Suprapubic skin (tissue), 4 donors: ENCODE data around the gene LRBA. TPM values are rescaled to one million over a fixed set of nuclear protein-coding genes. Genes with fewer than 3 reads are reported as not detected.

Experiments used
- DNase-seq, 2 donors: peaks; one replicate each; pipeline ENCODE4 v3.0.0-alpha.2; 2019; ENCODE audit warnings: low spot score in 2 of 2
- H3K27ac ChIP-seq: fragments of 200-600 bp; sonication (generic); one replicate; pipeline ENCODE4 v1.5.1; 2019
- H3K27me3 ChIP-seq: fragments of 200-600 bp; sonication (generic); one replicate; pipeline ENCODE4 v1.5.1; 2019
- H3K36me3 ChIP-seq: fragments of 200-600 bp; sonication (generic); one replicate; pipeline ENCODE4 v1.5.1; 2019
- H3K4me1 ChIP-seq: fragments of 200-600 bp; sonication (generic); one replicate; pipeline ENCODE4 v1.5.1; 2019
- H3K4me3 ChIP-seq: fragments of 200-600 bp; sonication (generic); one replicate; pipeline ENCODE4 v1.5.1; 2019; ENCODE audit warnings: mild to moderate bottlenecking
- H3K9me3 ChIP-seq: fragments of 200-600 bp; sonication (generic); one replicate; pipeline ENCODE4 v1.5.1; 2019
- EP300 ChIP-seq: sonication (generic); formaldehyde crosslinking; IDR thresholded peaks from one replicate; pipeline ENCODE4 v1.6.1; 2017; ENCODE audit warnings: antibody characterized with exemption
- POLR2A ChIP-seq, 2 donors: fragments of 450-650 bp; IDR thresholded peaks; one replicate each; pipeline ENCODE4 v1.6.1; 2017; ENCODE audit warnings: antibody characterized with exemption in 2 of 2, mild to moderate bottlenecking in 2 of 2, moderate library complexity in 2 of 2
- POLR2AphosphoS5 ChIP-seq, 3 donors: sonication (generic); formaldehyde crosslinking; IDR thresholded peaks; one replicate each; pipeline ENCODE4 v1.6.1; 2017; ENCODE audit warnings: antibody characterized with exemption in 3 of 3
- WGBS: methylation state at CpG from one replicate; pipeline ENCODE4 v1.1.5; 2018; 5-methylcytosine and 5-hydroxymethylcytosine counted together
- total RNA-seq, 4 donors: library from RNA; depleted of rRNA; stranded (reverse); fragments of >200 nt; gene quantifications; one replicate each; pipeline ENCODE4 v1.1.0, GENCODE V29; 2016
- TF ChIP-seq, protein P1 (sequence below), 2 donors: fragments of 200-600 bp in 1 of 2; fragments of 450-650 bp in 1 of 2; sonication (generic) in 1 of 2; IDR thresholded peaks; one replicate each; pipeline ENCODE4 v1.5.1; 2016 to 2019; ENCODE audit warnings: antibody characterized with exemption in 2 of 2, mild to moderate bottlenecking in 1 of 2, moderate library complexity in 1 of 2

LRBA gene
- total RNA-seq, 4 donors from 2014 or later = 64.6 to 128 (median 81.0) TPM

GRCh38 chr4:150461957-150462356, 553.1 kb downstream of the LRBA start:
- 100% methylated on average over 1 of the region's 1 CpG for WGBS
- TF ChIP-seq EP300 (no peak), POLR2A (IDR thresholded peaks at IDR 0.05) (no peak), POLR2AphosphoS5 (IDR thresholded peaks at IDR 0.05) (no peak)
- TF ChIP-seq, protein P1, sequence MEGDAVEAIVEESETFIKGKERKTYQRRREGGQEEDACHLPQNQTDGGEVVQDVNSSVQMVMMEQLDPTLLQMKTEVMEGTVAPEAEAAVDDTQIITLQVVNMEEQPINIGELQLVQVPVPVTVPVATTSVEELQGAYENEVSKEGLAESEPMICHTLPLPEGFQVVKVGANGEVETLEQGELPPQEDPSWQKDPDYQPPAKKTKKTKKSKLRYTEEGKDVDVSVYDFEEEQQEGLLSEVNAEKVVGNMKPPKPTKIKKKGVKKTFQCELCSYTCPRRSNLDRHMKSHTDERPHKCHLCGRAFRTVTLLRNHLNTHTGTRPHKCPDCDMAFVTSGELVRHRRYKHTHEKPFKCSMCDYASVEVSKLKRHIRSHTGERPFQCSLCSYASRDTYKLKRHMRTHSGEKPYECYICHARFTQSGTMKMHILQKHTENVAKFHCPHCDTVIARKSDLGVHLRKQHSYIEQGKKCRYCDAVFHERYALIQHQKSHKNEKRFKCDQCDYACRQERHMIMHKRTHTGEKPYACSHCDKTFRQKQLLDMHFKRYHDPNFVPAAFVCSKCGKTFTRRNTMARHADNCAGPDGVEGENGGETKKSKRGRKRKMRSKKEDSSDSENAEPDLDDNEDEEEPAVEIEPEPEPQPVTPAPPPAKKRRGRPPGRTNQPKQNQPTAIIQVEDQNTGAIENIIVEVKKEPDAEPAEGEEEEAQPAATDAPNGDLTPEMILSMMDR (IDR thresholded peaks at IDR 0.05) = no peak
- H3K36me3 ChIP-seq = peaks cover 3% of the 10 kb centered on the region
- no peaks in the 10 kb centered on the region for H3K9me3 ChIP-seq
- H3K4me1 ChIP-seq = no peaks in the 10 kb centered on the region
- no peak overlapping the region for H3K4me3 ChIP-seq
- H3K27ac ChIP-seq = no peak overlapping the region
- no peak for DNase-seq
- no peaks in the 10 kb centered on the region for H3K27me3 ChIP-seq

- no peaks in the 10 kb centered on the region for H3K4me1 ChIP-seq
- H3K9me3 ChIP-seq = no peaks in the 10 kb centered on the region
- no peaks in the 10 kb centered on the region for H3K36me3 ChIP-seq
- DNase-seq = no peak
- H3K4me3 ChIP-seq = no peak overlapping the region
- no peak overlapping the region for H3K27ac ChIP-seq
- no peaks in the 10 kb centered on the region for H3K27me3 ChIP-seq
- 82% methylated on average over 1 of the region's 1 CpG for WGBS
- TF ChIP-seq POLR2AphosphoS5 (IDR thresholded peaks at IDR 0.05) = no peak
- TF ChIP-seq EP300 = no peak
- no peak for TF ChIP-seq POLR2A (IDR thresholded peaks at IDR 0.05)
These were observed 557.3 kb downstream of the LRBA start for GRCh38 chr4:150457802-150458201.

GRCh38 chr4:150451883-150452282, 563.2 kb downstream of the LRBA start:
- no peaks in the 10 kb centered on the region for H3K4me1 ChIP-seq
- H3K4me3 ChIP-seq = no peak overlapping the region
- H3K27me3 ChIP-seq = no peaks in the 10 kb centered on the region
- DNase-seq = no peak
- H3K9me3 ChIP-seq = no peaks in the 10 kb centered on the region
- peaks cover 3% of the 10 kb centered on the region for H3K36me3 ChIP-seq
- 89% methylated on average over 3 of the region's 3 CpGs for WGBS
- no peak overlapping the region for H3K27ac ChIP-seq
- TF ChIP-seq EP300 = no peak
- TF ChIP-seq POLR2AphosphoS5 (IDR thresholded peaks at IDR 0.05) = no peak
- TF ChIP-seq, protein P1 (IDR thresholded peaks at IDR 0.05) = no peak
- no peak for TF ChIP-seq POLR2A (IDR thresholded peaks at IDR 0.05)

- Histone ChIP-seq H3K27ac (no peak overlapping the region), H3K27me3 (no peaks in the 10 kb centered on the region), H3K36me3 (peaks cover 3% of the 10 kb centered on the region), H3K4me3 (no peak overlapping the region), H3K9me3 (no peaks in the 10 kb centered on the region), H3K4me1 (no peaks in the 10 kb centered on the region)
- 64% methylated on average over 1 of the region's 1 CpG for WGBS
- no peak for DNase-seq
- TF ChIP-seq POLR2A (IDR thresholded peaks at IDR 0.05) = no peak
- TF ChIP-seq EP300 = no peak
- no peak for TF ChIP-seq POLR2AphosphoS5 (IDR thresholded peaks at IDR 0.05)
These were observed 567.7 kb downstream of the LRBA start for GRCh38 chr4:150447356-150447755.

DNA sequence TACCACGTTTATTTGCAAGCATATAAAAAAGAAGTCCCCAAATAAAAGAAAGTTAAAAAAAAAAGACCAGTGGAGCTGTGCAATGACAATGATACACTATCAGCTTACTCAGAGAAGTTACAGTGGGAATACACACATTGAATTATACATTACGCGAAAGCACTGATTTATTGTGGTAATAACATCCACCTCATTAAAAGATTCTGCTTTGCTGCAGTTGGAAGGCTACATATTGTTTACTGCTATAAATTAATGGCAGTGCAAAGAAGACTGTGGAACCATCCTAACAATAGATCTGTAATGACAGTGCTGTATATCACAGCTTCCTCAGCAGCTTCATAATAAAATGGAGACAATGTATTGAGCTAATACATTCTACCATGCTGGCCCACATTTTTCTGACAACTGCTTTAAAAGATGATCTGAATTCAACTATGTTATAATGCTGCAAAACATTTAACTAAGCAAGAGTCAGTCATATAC, 575.6 kb downstream of the LRBA start:
- Histone ChIP-seq H3K4me1 (no peaks in the 10 kb centered on the region), H3K36me3 (no peaks in the 10 kb centered on the region), H3K27ac (no peak overlapping the region), H3K4me3 (no peak overlapping the region), H3K27me3 (no peaks in the 10 kb centered on the region), H3K9me3 (no peaks in the 10 kb centered on the region)
- no peak for DNase-seq
- 93% methylated on average over 3 of the region's 3 CpGs for WGBS
- TF ChIP-seq POLR2A (IDR thresholded peaks at IDR 0.05) (no peak), POLR2AphosphoS5 (IDR thresholded peaks at IDR 0.05) (no peak), EP300 (no peak)
- TF ChIP-seq, protein P1 (IDR thresholded peaks at IDR 0.05) = no peak

DNA sequence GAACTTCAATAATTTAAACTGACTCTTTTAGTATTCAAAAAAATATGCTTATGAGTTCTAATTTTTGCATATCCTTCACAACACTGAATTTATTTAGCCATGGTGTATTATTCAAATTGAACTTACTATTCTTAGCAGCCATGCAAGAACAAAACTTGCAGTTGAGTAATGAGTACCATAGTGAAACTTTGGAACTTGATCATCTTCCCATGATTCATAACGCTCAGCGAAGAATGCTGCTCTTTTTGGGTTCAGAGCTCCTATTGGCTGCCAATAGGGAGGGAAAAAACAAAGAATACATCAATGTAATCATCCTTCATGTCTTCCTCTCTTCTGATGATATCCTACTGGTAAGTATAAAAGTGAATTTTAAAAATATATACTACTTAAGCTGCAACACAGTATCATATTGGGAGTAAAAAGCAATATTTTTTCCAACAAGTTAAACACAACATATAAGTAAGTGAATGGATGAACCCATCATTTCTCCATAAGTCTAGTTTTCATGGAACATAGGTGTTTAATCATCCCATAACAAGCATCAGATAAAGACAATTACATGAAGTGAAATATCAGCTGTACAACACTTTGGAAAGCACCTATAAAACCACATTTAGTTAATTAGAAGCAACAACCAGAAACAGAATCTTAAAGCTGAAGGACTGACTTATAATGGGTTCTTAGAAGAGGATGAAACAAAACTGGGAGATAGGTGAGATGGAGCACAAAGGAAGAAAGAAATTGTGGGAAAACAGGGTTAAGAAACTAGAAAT, 578.3 kb downstream of the LRBA start:
- Histone ChIP-seq H3K36me3 (no peaks in the 10 kb centered on the region), H3K4me1 (no peaks in the 10 kb centered on the region), H3K27me3 (no peaks in the 10 kb centered on the region), H3K4me3 (no peak overlapping the region), H3K27ac (no peak overlapping the region), H3K9me3 (no peaks in the 10 kb centered on the region)
- no peak for DNase-seq
- 78% methylated on average over 2 of the region's 2 CpGs for WGBS
- TF ChIP-seq, protein P1 (IDR thresholded peaks at IDR 0.05) = no peak
